ENCODE data around the gene ERFL.
A peak's percentile ranks its signal among the peaks of the same experiment; 100 is the strongest.

Gene ERFL

DNA sequence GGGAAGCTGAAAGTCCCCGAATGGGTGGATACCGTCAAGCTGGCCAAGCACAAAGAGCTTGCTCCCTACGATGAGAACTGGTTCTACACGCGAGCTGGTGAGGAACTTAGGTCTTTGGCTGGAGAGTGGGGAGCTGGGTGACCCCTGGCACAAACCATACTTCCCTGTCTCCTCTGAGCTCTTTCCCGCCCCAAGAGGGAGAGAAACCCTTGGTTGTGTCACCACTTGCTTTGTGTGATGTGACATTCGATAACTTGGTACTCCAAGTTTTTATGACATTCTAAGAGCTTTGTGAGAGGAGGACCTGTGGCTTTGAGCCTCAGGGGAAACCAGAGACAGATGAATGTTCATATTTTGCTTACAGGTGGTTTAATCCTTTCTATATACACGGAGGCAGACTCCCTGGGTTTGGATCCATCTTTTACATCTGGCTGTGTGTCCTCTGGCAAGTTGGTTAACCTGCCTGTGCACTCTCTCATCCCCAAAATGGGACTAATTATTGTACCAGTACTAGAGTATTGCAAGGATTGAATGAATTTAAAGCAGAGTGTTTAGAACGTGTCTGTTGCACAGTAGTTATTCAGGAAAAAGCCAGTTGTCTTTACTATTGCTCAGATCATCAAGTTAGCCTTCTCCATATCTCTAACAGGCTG, 67.0 kb downstream of the ERFL start:
- FAIRE-seq, result no peak
- no peak for DNase-seq (ENCODE audit: low spot score)

DNA sequence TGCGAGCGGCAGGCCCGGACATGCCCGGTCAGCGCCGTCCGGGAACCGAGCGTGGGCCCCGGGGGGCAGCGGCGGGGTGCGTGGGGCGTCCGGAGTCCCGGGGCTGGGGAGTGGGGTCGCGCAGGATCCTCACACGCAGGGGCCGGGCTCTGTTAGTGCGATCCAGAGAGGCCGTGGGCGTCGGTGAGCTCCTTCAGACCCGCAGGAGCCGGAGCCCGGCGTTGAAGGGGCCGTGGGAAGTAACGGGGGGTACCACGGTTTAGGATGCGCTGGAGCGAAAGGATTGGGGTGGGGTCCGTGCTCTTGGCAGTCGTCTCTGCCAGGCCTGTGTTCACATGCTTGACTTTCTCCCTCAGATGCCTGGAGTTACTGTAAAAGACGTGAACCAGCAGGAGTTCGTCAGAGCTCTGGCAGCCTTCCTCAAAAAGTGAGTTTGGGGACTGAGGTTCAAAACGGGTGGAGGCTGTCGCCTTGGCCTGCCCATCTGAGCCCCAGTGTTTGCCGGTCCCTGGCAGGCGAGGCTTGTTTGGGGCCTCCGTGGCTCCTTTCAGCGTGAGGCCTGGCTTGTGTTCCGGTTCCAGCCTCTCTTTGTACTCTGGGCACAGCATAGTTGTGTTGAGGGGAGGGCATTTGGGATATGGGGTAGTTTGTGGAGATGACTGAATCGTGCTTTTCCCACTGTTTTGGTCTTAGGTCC, 67.7 kb downstream of the ERFL start:
- DNase-seq (ENCODE audit: low spot score), result no peak
- no peak for FAIRE-seq

DNA sequence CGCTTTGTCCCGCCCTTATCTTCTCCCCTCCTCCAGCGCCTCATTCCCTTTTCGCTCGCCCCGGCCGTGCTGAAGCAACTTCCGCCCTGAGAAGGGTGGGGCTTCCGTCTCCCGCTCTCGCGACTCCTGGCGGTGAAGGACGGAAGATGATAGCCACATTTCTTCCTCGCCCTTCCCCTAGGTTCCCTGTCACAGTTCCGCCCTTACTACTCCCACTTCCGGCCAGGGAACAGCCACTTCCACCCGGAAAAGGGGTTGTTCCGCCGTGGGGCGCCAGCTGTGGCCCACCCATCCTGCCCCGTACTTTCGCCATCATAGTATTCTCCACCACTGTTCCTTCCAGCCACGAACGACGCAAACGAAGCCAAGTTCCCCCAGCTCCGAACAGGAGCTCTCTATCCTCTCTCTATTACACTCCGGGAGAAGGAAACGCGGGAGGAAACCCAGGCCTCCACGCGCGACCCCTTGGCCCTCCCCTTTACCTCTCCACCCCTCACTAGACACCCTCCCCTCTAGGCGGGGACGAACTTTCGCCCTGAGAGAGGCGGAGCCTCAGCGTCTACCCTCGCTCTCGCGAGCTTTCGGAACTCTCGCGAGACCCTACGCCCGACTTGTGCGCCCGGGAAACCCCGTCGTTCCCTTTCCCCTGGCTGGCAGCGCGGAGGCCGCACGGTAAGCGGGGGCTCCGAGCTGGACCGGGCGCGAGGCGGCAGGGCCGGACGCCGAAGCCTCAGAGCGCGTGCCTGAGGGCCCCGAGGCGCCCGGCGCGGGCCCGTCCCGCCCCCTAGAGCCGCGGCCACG, 68.4 kb downstream of the ERFL start, which contains the start of gene RPS19:
Gene RPS19 (plus strand): TSS at position 638 of the 801 bp plus-strand sequence. CDS start 520 bp downstream, outside the sequence.
- peak; percentile 94 for DNase-seq (ENCODE audit: low spot score)
- FAIRE-seq, result peak; percentile 86

DNA sequence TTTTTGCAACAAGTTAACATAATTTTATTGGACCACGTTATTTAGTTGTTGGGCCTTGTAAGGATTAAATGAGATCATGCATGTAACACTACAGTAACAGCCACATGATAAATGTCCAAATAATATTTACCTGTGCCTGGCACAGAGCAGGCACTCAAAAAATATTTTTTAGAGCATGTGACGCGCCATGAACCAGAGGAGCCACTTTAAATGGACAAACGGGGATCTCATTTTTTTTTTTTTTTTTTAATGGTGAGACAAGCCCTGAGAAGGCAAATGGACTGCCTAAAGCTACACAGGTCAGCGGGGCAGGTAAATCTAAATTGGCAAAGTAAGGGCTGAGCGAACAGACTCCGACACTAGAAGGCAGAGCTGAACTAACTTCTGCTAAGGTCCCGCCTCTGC, 69.0 kb downstream of the ERFL start:
- FAIRE-seq, result no peak

More for the DNA sequence above, 69.0 kb downstream of the ERFL start:
- DNase-seq (ENCODE audit: low spot score), result no peak
